Skeletal muscle cell (primary cell): Measurements from ENCODE around the gene MASP2.
"Not testable (repeated sequence)": the region's sequence is repeated elsewhere in the genome, so short reads cannot be mapped to it uniquely, and the experiment has no call there.

Experiments
- DNase-seq: peaks from one replicate; pipeline ENCODE4 v3.0.0-alpha.2; 2010; ENCODE audit warnings: low read depth
- H3K4me3 ChIP-seq: 2 replicates; pipeline ENCODE4 v1.5.1; 2011; ENCODE audit warnings: low read depth, mild to moderate bottlenecking, control low read depth, low read length, moderate library complexity

Gene MASP2

DNA sequence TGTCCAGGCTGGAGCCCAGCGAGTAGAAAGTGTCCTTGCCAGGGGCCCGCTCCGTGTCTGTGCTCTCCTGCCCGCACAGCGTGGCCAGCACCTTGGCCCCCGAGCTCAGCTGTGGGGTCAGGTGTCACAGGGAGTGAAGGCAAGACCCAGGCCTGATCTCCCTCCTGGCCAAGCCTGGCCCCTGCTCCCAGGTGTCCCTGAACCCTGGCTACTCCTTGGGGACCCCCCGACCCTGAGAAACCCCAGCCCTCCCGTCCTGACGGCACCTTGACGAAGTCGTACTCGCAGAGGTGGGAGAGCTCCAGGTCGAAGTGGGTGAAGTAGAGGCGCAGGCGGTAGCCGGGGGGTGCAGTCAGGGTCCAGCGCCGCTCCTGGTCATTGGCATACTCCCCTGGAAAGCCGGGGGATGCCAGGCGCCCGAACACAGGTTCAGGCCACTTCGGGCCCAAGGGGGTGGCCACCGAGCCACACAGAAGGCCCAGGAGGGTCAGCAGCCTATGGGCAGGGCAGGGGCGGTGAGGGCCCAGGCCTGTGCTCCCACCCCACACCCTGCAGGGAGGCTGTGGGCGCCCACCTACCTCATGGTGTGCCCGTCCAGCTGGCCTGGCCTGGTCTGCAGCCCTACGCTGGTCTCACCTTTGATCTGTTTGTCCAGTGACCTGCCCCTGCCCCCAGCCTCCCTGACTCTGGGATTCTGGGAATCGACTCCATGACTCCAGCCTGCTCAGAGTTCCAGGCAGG, at the start of gene MASP2:
TSS of gene MASP2 (minus strand) at position 615 of the 741 bp plus-strand sequence. CDS start at position 583, 32 bp downstream.
- no peak within 1 kb of the TSS for H3K4me3 ChIP-seq
- DNase-seq, result no peak

DNA sequence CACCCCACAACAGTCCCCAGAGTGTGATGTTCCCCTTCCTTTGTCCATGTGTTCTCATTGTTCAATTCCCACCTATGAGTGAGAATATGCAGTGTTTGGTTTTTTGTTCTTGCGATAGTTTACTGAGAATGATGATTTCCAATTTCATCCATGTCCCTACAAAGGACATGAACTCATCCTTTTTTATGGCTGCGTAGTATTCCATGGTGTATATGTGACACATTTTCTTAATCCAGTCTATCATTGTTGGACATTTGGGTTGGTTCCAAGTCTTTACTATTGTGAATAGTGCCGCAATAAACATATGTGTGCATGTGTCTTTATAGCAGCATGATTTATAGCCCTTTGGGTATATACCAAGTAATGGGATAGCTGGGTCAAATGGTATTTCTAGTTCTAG, 36.7 kb upstream of the MASP2 start:
- H3K4me3 ChIP-seq, DNase-seq: not testable (repeated sequence)

DNA sequence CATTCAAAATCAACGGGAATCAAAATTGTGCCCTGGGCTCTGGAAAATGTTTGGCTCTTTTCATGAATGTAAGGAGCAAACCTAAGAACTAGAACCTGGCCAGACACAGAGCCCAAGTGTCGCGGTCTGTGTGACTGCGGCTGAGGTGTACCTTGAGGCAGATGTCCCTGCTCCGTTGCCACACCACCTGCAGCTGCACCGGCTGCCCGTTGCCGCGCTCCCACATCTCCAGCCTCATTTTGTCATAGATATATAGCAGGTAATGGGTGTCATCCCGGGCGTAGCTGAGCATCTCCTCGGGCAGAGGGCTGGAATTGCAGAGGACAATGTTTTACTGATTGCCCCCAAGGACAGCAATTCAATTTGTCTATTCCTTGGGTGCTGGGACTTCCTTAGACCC, 33.9 kb upstream of the MASP2 start:
- H3K4me3 ChIP-seq, result no peak overlapping the region
- no peak for DNase-seq

DNA sequence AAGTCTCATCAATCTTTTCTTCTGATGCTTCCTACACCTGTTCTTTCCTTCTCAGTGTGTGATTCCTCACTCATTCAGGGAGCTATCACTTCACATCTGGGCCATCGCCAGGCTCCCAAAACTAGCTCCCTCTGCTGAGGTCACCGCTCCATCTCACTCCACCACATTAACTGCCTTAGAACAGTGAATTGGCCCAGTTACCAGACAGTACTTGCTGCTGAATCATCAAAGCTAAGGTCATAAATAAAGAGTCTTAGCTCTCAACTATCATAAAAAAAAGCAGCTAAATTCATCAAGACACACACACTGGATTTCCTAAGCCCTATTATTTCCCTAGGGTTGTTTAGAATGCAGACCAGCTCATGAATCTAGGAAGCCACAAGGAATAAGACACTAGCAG, 31.6 kb upstream of the MASP2 start:
- DNase-seq, result peak; percentile 38
- H3K4me3 ChIP-seq, result no peak overlapping the region

DNA sequence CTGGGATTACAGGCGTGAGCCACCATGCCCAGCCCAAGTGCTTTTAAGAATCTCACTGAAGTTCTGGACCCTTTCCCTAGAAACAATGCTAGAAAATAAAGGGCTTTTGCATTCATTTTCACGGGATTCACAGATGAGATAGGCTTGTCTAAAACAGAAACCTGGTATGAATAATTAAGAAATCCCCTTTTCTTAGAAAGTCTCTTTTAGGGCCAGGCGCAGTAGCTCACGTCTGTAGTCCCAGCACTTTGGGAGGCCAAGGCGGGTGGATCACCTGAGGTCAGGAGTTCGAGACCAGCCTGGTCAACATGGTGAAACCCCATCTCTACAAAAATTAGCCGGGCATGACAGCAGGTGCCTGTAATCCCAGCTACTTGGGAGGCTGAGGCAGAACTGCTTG, 26.4 kb upstream of the MASP2 start:
- H3K4me3 ChIP-seq, DNase-seq: not testable (repeated sequence)

DNA sequence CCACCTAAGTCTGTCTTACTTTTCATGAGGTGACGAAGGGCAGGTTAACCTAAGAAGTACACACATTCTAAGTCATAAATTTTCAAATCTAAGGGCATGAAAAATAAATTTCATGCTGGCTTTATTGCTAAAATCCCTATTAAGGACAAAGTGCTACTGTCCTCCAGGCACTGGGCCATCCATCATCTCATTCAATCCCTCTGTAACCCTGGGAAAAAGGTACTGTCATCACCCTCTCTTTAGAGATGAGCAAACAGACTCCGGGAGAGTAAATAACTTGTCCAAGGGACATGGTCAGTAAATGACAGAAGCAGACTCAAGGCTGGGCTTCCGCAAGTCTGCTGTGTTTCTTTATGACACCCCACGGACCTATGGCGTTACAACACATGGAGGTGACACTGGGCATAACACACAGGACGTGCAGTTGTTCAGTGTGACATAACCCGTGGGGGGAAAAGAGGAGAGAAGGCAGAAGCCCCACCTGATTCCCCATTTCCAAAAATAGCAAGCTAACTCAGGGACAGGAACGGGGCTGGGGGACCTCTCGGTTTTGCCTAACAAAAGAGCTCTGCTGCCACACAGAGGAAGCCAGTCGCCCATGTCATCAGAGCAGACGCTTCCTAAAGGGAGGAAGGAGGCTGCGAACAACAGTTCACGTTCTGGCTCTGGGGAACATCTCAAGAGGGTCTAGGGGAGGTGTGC, 25.3 kb upstream of the MASP2 start:
- H3K4me3 ChIP-seq, result no peak overlapping the region
- DNase-seq, result no peak

DNA sequence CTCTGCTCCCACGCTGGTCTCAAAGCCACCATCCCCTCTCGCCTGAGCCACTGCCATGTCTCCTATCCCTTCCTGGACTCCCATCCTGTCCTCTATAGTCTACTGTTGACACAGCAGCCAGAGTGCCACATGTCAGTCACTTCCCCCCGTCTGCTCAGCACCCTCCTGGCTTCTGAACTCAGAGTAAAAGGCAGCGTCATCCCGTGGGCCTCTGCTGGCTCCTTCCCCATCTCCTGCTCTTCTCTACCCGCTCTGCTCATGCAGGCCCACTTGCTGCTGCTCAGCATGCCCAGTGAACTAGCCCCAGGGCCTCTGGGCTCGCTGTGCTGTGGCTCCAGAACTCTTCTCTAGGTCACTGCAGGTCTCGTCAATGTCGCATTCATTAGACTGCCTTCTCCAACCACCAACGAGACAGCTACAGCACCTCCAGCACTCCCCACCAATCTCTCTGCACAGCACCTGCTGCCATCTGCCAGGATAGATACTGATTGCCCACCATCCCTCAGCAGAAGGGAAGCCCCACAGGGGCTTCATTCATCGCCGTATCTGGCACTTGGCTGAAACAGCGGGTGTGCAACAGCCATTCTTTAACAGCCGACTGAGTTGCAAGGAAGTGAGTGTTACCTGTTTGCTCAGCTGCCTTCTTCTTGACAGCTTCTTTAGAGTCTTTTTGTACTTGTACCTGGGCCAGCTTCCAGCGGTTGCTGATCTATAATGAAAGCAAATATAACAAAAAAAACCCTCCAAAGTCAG, 24.6 kb upstream of the MASP2 start:
- DNase-seq, result no peak
- no peak overlapping the region for H3K4me3 ChIP-seq

DNA sequence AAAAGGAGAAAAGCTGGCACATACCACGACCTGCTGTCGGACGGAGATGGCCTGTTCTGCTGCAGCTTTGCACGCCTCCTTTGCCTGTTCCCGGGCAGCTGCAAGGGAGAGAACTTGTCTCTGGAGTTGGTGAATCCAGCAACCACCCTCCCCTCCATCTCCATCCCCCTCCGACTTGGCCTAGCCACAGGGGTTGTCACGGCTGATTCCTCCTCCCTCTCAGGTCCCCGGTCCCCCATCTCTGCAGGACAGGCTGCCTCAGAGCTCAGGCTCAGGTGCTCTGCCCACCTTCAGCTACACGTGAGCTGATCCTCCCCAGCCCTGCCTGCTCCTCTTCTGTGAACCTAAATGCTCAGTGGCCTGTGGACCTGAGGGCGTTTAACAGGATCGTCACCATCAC, 23.8 kb upstream of the MASP2 start:
- no peak for DNase-seq
- H3K4me3 ChIP-seq, result no peak overlapping the region

DNA sequence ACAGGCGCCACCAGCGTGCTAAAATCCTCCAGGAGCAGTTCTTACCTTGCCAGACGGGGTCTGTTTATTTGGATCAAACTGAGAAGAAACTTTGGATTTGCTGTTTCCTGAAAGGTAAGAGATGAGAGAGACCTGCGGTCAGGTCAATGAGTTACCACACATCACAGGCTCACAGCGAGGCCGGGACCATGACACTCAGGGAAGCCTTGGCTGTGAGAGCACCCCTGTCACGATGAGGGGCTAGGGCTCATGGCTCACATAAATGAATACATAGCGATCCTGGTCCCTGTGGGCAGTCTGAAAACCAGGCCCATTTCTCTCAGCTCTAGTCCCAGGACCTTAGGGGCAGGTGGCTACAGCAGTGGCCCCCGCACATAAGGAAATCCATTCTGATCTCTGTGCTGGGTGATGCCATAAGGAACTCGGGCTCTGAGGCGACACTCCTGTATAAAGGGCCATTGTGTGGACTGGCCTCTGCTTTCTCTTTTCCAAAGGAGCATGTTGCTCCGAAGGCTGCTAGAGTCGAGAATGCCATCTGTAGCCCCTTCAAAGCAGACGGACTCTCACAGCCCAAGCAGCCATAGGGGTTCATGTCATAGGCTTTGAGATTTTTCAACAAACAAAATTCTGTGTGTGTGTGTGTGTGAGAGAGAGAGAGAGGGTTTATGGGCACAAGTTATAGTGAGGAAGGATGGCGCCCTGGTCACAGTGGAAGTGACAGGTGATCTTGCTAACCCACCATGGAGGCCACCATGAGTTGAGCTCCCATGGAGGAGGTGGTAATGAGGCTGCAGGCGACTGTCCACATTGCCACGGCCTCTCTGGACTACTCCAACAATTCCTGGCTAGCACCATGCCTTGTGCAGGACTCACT, 21.8 kb upstream of the MASP2 start:
- no peak for DNase-seq
- no peak overlapping the region for H3K4me3 ChIP-seq

DNA sequence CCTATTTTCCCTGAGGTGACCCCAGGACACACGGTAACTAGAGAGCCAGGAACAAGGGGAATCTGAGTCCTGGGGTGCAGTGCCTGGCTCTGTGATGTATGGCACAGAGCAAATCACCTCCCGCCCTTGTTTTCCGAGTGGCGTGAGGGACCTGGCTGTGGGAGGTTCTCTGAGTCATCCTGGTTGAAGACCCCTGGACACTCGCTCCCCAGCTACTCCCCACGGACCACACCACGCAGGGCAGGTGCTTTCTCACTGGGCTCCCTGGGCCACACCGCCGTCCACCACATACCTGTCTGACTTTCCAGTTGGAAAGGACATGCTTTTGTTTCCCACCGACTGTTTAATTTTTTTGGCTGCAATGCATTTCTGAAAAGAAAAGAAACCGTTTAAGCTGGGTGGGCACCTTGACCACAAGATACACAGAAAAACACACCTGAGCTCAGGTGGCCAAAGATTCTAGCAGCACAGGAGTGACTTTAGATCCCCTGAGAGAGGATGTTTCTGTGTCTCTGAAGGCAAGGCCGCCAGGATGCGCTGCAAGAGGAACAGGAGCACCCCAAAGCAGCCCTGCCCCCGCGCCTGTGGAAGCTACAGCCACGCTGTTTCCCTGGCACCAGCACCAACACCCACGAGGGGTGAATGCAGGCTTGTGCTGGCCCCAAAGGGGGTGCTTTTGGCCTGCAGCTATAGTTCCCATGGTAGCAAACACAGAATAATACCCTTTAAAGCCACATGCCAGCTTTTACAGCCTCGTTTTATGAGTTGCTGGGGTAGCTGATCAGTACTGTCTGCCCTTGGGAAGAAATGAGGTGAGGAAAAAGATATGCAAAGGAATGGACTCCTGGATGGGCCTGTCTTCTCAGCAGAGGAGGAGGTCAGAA, 20.9 kb upstream of the MASP2 start:
- no peak for DNase-seq
- no peak overlapping the region for H3K4me3 ChIP-seq

DNA sequence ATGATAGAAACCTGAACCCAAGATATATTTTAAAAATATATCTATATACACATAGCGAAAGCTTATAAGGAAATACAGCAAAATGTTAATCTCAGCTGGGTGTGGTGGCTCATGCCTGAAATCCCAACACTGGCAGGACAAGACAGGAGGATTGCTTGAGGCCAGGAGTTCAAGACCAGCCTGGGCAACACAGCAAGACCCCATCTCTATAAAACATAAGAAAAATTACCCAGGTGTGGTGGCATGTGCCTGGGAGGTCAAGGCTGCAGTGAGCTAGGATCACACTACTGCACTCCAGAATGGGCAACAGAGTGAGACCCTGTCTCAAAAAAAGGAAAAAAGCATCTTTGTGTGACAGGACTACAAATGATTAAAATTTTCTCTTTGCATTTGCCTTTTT, 18.8 kb upstream of the MASP2 start:
- H3K4me3 ChIP-seq, result no peak overlapping the region
- no peak for DNase-seq

DNA sequence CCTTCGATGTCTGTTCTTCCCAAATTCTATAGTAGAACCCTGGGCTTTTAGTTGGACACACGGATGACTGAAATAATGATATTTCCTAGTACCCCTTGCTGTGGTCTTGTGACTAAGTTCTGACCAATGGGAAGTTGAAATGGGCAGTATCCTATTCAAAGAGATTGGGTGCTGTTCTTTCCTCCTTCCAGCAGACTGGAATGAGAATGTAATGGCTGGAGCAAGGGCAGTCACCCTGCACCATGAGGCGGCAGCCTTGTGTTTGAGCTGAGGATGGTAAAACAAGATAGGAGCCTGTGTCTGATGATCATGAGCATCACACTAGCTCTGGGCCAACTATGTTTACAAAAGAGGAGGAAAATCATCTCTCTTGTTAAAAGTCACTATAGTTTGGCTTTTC, 17.9 kb upstream of the MASP2 start:
- no peak overlapping the region for H3K4me3 ChIP-seq
- no peak for DNase-seq

DNA sequence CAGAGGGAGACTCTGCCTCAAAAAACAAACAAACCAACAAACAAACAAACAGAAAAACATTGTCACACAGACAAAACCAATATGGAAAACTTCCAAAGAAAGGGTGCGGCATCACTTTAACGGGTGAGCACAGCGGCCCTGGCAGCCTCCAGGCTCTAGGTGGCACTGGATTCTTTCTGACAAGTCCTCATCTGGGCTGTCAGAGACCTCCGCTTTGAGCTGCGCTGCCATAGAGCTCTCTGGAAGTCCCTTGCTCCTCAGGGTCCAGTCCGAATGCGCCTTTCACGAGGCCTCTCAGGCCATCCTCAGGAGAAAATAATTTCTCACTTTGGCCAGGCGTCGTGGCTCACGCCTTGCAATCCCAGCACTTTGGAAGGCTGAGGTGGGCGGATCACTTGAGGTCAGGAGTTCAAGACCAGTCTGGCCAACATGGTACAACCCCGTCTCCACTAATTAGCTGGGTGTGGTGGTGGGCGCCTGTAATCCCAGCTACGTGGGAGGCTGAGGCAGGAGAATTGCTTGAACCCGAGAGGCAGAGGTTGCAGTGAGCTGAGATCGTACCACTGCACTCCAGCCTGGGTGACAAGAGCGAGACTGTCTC, 17.0 kb upstream of the MASP2 start:
- not testable (repeated sequence) for H3K4me3 ChIP-seq, DNase-seq

DNA sequence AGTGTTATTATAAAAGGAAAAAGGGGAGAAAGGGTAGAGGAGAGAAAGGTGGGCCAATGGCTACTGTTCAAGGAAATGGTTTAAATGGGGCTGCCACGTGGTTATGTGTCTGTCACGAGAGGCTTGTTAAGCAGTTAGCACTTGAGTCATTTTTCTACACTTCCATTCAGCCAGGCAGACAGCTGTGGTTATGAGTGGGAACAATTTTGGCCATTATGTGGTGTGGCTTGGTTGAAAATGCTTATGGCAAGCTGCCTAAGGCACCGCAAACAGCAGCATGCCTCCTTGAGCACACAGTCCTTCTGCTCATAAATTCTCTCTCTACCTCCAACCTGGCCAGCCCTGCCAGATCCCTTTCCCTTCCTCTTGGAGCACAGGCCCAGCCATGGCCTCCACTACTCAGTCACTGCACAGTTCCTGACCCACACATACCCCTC, 15.9 kb upstream of the MASP2 start:
- peak; percentile 19 for DNase-seq

DNA sequence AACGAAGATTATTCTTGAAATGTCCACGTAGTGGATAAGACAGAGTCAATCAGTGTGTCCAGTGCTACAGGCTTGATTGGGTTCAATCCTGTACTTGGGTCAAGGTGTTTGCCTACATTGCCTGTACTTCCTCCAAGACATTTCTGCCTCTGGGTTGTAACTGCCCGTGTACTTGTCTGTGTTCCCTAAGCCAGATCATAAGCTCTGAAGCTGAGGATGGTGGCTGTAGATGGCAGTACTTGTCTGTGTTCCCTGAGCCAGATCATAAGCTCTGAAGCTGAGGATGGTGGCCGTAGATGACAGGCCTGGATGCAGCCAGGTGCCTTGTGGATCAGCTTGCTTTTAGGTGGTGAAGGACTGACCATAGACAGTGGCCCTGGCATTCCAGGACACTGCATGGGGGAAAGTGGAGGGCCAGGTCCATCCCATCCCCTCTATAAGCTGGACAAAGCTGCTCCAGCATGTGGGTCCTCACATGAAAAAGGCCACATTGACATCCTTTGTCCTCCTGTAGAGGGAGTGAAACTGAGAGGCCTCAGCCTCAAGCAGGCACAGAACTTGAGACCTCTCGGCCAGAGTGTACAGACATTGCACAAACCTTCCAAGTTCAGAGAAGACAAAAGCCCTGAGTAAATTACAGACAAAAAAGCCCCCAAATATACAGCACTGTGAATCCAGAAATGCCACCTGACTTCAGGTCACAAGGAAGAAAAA, 14.8 kb upstream of the MASP2 start:
- no peak overlapping the region for H3K4me3 ChIP-seq
- DNase-seq, result no peak

More for the DNA sequence above, 15.9 kb upstream of the MASP2 start:
- no peak overlapping the region for H3K4me3 ChIP-seq

DNA sequence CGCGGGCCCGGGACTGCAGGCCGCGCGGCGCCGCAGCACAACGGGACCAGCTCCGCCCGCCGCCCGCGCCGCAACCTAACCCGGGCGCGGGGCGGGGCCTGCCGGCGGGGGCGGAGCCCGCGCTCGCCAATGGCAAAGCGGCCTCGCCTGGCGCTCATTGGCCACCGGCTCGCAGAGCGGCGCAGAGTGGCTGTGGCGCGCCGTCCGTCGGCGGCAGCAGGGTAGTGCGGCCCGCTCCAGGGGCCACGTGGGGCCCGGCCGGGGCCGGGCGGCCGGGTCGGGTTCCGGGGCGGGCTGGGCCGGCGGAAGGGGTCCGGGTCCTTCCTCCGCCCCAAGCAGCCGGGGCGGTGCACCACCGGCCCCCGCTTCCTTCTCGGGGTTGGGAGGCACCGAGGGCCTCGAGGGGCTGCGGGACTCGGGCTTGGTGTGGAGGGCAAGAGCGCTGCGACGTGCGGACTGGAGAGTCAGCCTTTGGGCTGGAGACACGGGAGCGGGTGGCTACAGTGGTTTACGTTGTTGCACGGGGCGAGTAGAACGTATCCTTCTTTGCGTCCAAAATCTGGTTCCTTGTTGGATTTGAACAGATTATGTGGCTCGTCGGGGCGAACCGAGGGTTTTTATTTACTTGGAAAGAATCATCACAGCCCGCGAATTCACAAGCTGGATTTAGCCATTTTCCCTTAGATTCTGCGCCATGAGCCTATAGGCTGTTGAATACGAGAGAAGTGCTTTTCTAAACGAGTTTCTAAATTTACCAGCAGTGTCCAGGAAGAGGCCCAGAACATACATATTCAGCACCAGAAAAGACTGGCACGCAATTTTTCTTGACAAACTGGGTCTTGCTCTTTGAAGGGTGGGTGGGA, 13.2 kb upstream of the MASP2 start, which contains the start of gene SRM:
TSS of gene SRM (minus strand) at position 51 of the 863 bp plus-strand sequence. CDS start 75 bp downstream, outside the sequence.
- H3K4me3 ChIP-seq, result peak within 1 kb of the TSS; percentile 96
- peak; percentile 68 for DNase-seq
